Glutamatergic neuron (in vitro differentiated cells): ENCODE measurements around the gene XPC. TPM values are rescaled to one million over a fixed set of nuclear protein-coding genes. Genes with fewer than 3 reads are reported as not detected.

Source experiments
- DNase-seq: peaks from one replicate; pipeline ENCODE4 v3.0.0; 2022
- H3K27ac Mint-ChIP-seq: one replicate; pipeline ENCODE4 v1.8.0; 2020; ENCODE audit warnings: mild to moderate bottlenecking, mixed read lengths, inconsistent platforms; ENCODE audit not compliant: unreplicated experiment
- H3K27me3 Mint-ChIP-seq: one replicate; pipeline ENCODE4 v1.8.0; 2020; ENCODE audit warnings: mild to moderate bottlenecking, moderate library complexity, mixed read lengths, inconsistent platforms; ENCODE audit not compliant: unreplicated experiment
- H3K36me3 Mint-ChIP-seq: one replicate; pipeline ENCODE4 v1.8.0; 2020; ENCODE audit warnings: mild to moderate bottlenecking, mixed read lengths, inconsistent platforms; ENCODE audit not compliant: unreplicated experiment
- H3K4me1 Mint-ChIP-seq: one replicate; pipeline ENCODE4 v1.8.0; 2020; ENCODE audit warnings: mild to moderate bottlenecking, low read depth, mixed read lengths, inconsistent platforms; ENCODE audit not compliant: unreplicated experiment
- H3K4me3 Mint-ChIP-seq: one replicate; pipeline ENCODE4 v1.8.0; 2020; ENCODE audit warnings: mild to moderate bottlenecking, mixed read lengths, inconsistent platforms; ENCODE audit not compliant: unreplicated experiment
- H3K9me3 Mint-ChIP-seq: one replicate; pipeline ENCODE4 v1.8.0; 2020; ENCODE audit warnings: mild to moderate bottlenecking, moderate library complexity, mixed read lengths, inconsistent platforms; ENCODE audit not compliant: unreplicated experiment
- CTCF ChIP-seq: fragments of 200-600 bp; sonication (generic); IDR thresholded peaks from one replicate; pipeline ENCODE4 v1.5.0; 2021; ENCODE audit not compliant: partially characterized antibody, unreplicated experiment
- total RNA-seq: library from RNA; stranded (reverse); fragmentation: NEBNext Ultra II Directional; extraction: Animal tissue kit (Norgen Biotek cat#: 25700); gene quantifications from one replicate; pipeline ENCODE4 v1.2.1, GENCODE V29; 2021; ENCODE audit not compliant: unreplicated experiment

XPC gene
- total RNA-seq, 1 donor from 2014 or later, result 39.5 TPM

- peaks cover 15% of the 10 kb centered on the region for H3K4me1 Mint-ChIP-seq
- no peak for DNase-seq
- no peak for TF ChIP-seq CTCF
- no peak overlapping the region for H3K27ac Mint-ChIP-seq
- no peaks in the 10 kb centered on the region for H3K27me3 Mint-ChIP-seq
- H3K4me3 Mint-ChIP-seq, result no peak overlapping the region
- H3K36me3 Mint-ChIP-seq, result no peaks in the 10 kb centered on the region
- peaks cover 12% of the 10 kb centered on the region for H3K9me3 Mint-ChIP-seq
Observed at GRCh38 chr3:14174483-14174882, 3.9 kb downstream of the XPC start.

- H3K4me3 Mint-ChIP-seq, result no peak overlapping the region
- H3K27ac Mint-ChIP-seq, result no peak overlapping the region
- peaks cover 5% of the 10 kb centered on the region for H3K9me3 Mint-ChIP-seq
- no peaks in the 10 kb centered on the region for H3K27me3 Mint-ChIP-seq
- no peak for TF ChIP-seq CTCF
- no peak for DNase-seq
- H3K4me1 Mint-ChIP-seq, result peaks cover 7% of the 10 kb centered on the region
- no peaks in the 10 kb centered on the region for H3K36me3 Mint-ChIP-seq
Observed at GRCh38 chr3:14172496-14172895, 5.9 kb downstream of the XPC start.

- Mint-ChIP-seq H3K4me1 (peaks cover 3% of the 10 kb centered on the region), H3K9me3 (peaks cover 3% of the 10 kb centered on the region), H3K27me3 (no peaks in the 10 kb centered on the region), H3K36me3 (no peaks in the 10 kb centered on the region), H3K4me3 (no peak overlapping the region), H3K27ac (no peak overlapping the region)
- TF ChIP-seq CTCF, result no peak
- DNase-seq, result no peak
Observed at GRCh38 chr3:14170531-14171159, 7.8 kb downstream of the XPC start.

- Mint-ChIP-seq H3K4me1 (no peaks in the 10 kb centered on the region), H3K27ac (no peak overlapping the region), H3K36me3 (no peaks in the 10 kb centered on the region), H3K9me3 (no peaks in the 10 kb centered on the region), H3K27me3 (no peaks in the 10 kb centered on the region), H3K4me3 (no peak overlapping the region)
- no peak for DNase-seq
- no peak for TF ChIP-seq CTCF
Observed at GRCh38 chr3:14169871-14170270, 8.5 kb downstream of the XPC start.

GRCh38 chr3:14169435-14169834 is 9.0 kb downstream of the XPC start:
- no peak overlapping the region for H3K27ac Mint-ChIP-seq
- no peak for DNase-seq
- no peaks in the 10 kb centered on the region for H3K4me1 Mint-ChIP-seq
- H3K9me3 Mint-ChIP-seq, result no peaks in the 10 kb centered on the region
- TF ChIP-seq CTCF, result no peak
- H3K4me3 Mint-ChIP-seq, result no peak overlapping the region
- H3K27me3 Mint-ChIP-seq, result no peaks in the 10 kb centered on the region
- H3K36me3 Mint-ChIP-seq, result no peaks in the 10 kb centered on the region
